ENCODE data around the gene KCNQ5.
"Not testable (repeated sequence)": the region's sequence is repeated elsewhere in the genome, so short reads cannot be mapped to it uniquely, and the experiment has no call there.

KCNQ5 gene

GRCh38 chr6:73151732-73152131 lies 529.9 kb downstream of the KCNQ5 start:
- no peak for DNase-seq

GRCh38 chr6:73152556-73152955 lies 530.7 kb downstream of the KCNQ5 start:
- no peak for DNase-seq

- DNase-seq = no peak
These were observed 531.3 kb downstream of the KCNQ5 start for GRCh38 chr6:73152966-73153757.

- DNase-seq = no peak
These were observed 535.2 kb downstream of the KCNQ5 start for GRCh38 chr6:73156793-73157767.

GRCh38 chr6:73157870-73158269 lies 536.0 kb downstream of the KCNQ5 start:
- DNase-seq = no peak

GRCh38 chr6:73169111-73169510 lies 547.2 kb downstream of the KCNQ5 start:
- no peak for DNase-seq

- no peak for DNase-seq
These were observed 547.8 kb downstream of the KCNQ5 start for GRCh38 chr6:73169633-73170032.

- DNase-seq = no peak
These were observed 552.8 kb downstream of the KCNQ5 start for GRCh38 chr6:73174646-73175045.

- no peak for DNase-seq
These were observed 554.2 kb downstream of the KCNQ5 start for GRCh38 chr6:73176057-73176456.

GRCh38 chr6:73177221-73177944 lies 555.5 kb downstream of the KCNQ5 start:
- DNase-seq = no peak

GRCh38 chr6:73180076-73180738 lies 558.3 kb downstream of the KCNQ5 start:
- no peak for DNase-seq

- DNase-seq = no peak
These were observed 559.1 kb downstream of the KCNQ5 start for GRCh38 chr6:73180763-73181619.

- DNase-seq = no peak
These were observed 560.2 kb downstream of the KCNQ5 start for GRCh38 chr6:73182021-73182607.

- not testable (repeated sequence) for DNase-seq
These were observed 571.4 kb downstream of the KCNQ5 start for GRCh38 chr6:73193302-73193701.

- no peak for DNase-seq
These were observed 572.9 kb downstream of the KCNQ5 start for GRCh38 chr6:73194744-73195143.

GRCh38 chr6:73200247-73200646 lies 578.4 kb downstream of the KCNQ5 start:
- DNase-seq = no peak

- no peak for DNase-seq
These were observed 578.9 kb downstream of the KCNQ5 start for GRCh38 chr6:73200735-73201134.

GRCh38 chr6:73203098-73203497 lies 581.2 kb downstream of the KCNQ5 start:
- DNase-seq = no peak

GRCh38 chr6:73204252-73204651 lies 582.4 kb downstream of the KCNQ5 start:
- no peak for DNase-seq

- DNase-seq = no peak
These were observed 585.5 kb downstream of the KCNQ5 start for GRCh38 chr6:73207221-73207837.

GRCh38 chr6:73209117-73209516 lies 587.3 kb downstream of the KCNQ5 start:
- no peak for DNase-seq

All from T-helper 9 cell (primary cell).